ENCODE measurements around the gene CHRNB4.

DNA sequence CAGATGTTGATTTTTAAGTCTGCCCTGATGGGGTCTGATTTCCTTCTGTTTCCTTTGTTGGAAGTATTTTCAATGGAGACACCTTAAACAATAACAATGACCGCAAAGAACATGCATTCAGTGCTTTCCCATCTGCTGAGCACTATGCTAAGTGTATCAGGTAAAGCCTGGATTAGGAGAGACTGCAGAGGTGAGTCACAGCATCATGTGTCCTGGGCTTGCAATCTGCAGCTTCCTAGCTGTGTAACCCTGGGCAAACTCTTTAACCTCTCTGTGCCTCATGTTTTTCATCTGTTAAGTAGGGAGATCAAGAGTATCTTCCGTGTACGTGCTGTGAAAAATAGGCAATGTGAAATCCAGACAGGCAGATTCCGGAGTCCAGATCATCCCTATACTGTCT is 13.3 kb upstream of the CHRNB4 start:
- TF ChIP-seq EZH2 (IDR thresholded peaks at IDR 0.05) (no peak), POLR2AphosphoS5 (IDR thresholded peaks at IDR 0.05; ENCODE audit: borderline replicate concordance, low read depth, low read length) (no peak)

Data from SK-N-MC (cell line).